CD4-positive, alpha-beta T cell treated with Interleukin-10 for 1 hour (primary cell): Measurements from ENCODE around the gene CNTN1.
"Not testable (repeated sequence)": the region's sequence is repeated elsewhere in the genome, so short reads cannot be mapped to it uniquely, and the experiment has no call there.

ENCODE experiments used
- DNase-seq: peaks from one replicate; pipeline ENCODE4 v3.0.0-alpha.2; 2020

Gene CNTN1

GRCh38 chr12:40711121-40711520 lies 18.9 kb downstream of the CNTN1 start:
- no peak for DNase-seq

GRCh38 chr12:40714636-40715035 lies 22.4 kb downstream of the CNTN1 start:
- no peak for DNase-seq

- no peak for DNase-seq
These were observed 23.8 kb downstream of the CNTN1 start for GRCh38 chr12:40716037-40716436.

GRCh38 chr12:40717576-40717975 lies 25.3 kb downstream of the CNTN1 start:
- DNase-seq, result no peak

- no peak for DNase-seq
These were observed 26.7 kb downstream of the CNTN1 start for GRCh38 chr12:40718878-40719372.

GRCh38 chr12:40723001-40723400 lies 30.8 kb downstream of the CNTN1 start:
- DNase-seq, result no peak

- DNase-seq, result no peak
These were observed 34.1 kb downstream of the CNTN1 start for GRCh38 chr12:40726366-40726765.

- DNase-seq, result no peak
These were observed 35.7 kb downstream of the CNTN1 start for GRCh38 chr12:40727774-40728483.

- no peak for DNase-seq
These were observed 38.0 kb downstream of the CNTN1 start for GRCh38 chr12:40730281-40730680.

- no peak for DNase-seq
These were observed 41.6 kb downstream of the CNTN1 start for GRCh38 chr12:40733871-40734270.

- no peak for DNase-seq
These were observed 42.0 kb downstream of the CNTN1 start for GRCh38 chr12:40734276-40734675.

GRCh38 chr12:40735551-40736230 lies 43.5 kb downstream of the CNTN1 start:
- DNase-seq, result no peak

GRCh38 chr12:40737416-40737815 lies 45.2 kb downstream of the CNTN1 start:
- not testable (repeated sequence) for DNase-seq

GRCh38 chr12:40738856-40739255 lies 46.6 kb downstream of the CNTN1 start:
- DNase-seq, result no peak

GRCh38 chr12:40742041-40742440 lies 49.8 kb downstream of the CNTN1 start:
- no peak for DNase-seq

GRCh38 chr12:40745386-40745785 lies 53.1 kb downstream of the CNTN1 start:
- no peak for DNase-seq

GRCh38 chr12:40749863-40750262 lies 57.6 kb downstream of the CNTN1 start:
- no peak for DNase-seq

GRCh38 chr12:40752011-40752410 lies 59.8 kb downstream of the CNTN1 start:
- no peak for DNase-seq

- DNase-seq, result no peak
These were observed 68.6 kb downstream of the CNTN1 start for GRCh38 chr12:40760821-40761220.

GRCh38 chr12:40762072-40762471 lies 69.8 kb downstream of the CNTN1 start:
- no peak for DNase-seq

GRCh38 chr12:40768125-40768864 lies 76.1 kb downstream of the CNTN1 start:
- DNase-seq, result no peak

GRCh38 chr12:40769846-40770245 lies 77.6 kb downstream of the CNTN1 start:
- DNase-seq, result no peak

- no peak for DNase-seq
These were observed 78.5 kb downstream of the CNTN1 start for GRCh38 chr12:40770781-40771180.

- DNase-seq, result no peak
These were observed 83.4 kb downstream of the CNTN1 start for GRCh38 chr12:40775661-40776060.
